MCF 10A (cell line): ENCODE data around the gene CRYBG1. TPM values are rescaled to one million over a fixed set of nuclear protein-coding genes. Genes with fewer than 3 reads are reported as not detected.

ENCODE experiments used
- BruUV-seq: library from RNA; stranded (reverse); fragments of 400-500 nt; replicated peaks from 2 replicates; lab custom pipeline; 2021; lab: Mats Ljungman, UMichigan
- CTCF ChIA-PET: fragments of 300-600 bp; sonication (Branson Sonifier 250); formaldehyde crosslinking; extraction: SDS; loops from one replicate; lab custom pipeline; 2021; ENCODE audit warnings: antibody characterized with exemption, inconsistent platforms; lab: Yijun Ruan, JAX
- POLR2A ChIA-PET: fragments of 300-600, 350-650 bp; sonication (Branson Sonifier 250); formaldehyde crosslinking; extraction: SDS; loops from one replicate; lab custom pipeline; 2020; ENCODE audit warnings: antibody characterized with exemption, inconsistent platforms; lab: Yijun Ruan, JAX
- DNase-seq: peaks from one replicate; pipeline ENCODE4 v3.0.0-alpha.2; 2018; ENCODE audit not compliant: unreplicated experiment
- H3K27ac Mint-ChIP-seq: one replicate; pipeline ENCODE4 v1.8.0; 2022; ENCODE audit warnings: mild to moderate bottlenecking, low read depth, mixed read lengths; ENCODE audit not compliant: unreplicated experiment
- H3K27me3 Mint-ChIP-seq: one replicate; pipeline ENCODE4 v1.8.0; 2022; ENCODE audit warnings: mixed read lengths; ENCODE audit not compliant: insufficient read depth, unreplicated experiment
- H3K36me3 Mint-ChIP-seq: one replicate; pipeline ENCODE4 v1.8.0; 2022; ENCODE audit warnings: mild to moderate bottlenecking, moderate library complexity, mixed read lengths; ENCODE audit not compliant: insufficient read depth, unreplicated experiment
- H3K4me1 Mint-ChIP-seq: one replicate; pipeline ENCODE4 v1.8.0; 2022; ENCODE audit warnings: mixed read lengths; ENCODE audit not compliant: insufficient read depth, unreplicated experiment
- H3K4me3 Mint-ChIP-seq: one replicate; pipeline ENCODE4 v1.8.0; 2022; ENCODE audit warnings: mild to moderate bottlenecking, moderate library complexity, mixed read lengths; ENCODE audit not compliant: unreplicated experiment
- H3K9me3 Mint-ChIP-seq: one replicate; pipeline ENCODE4 v1.8.0; 2022; ENCODE audit warnings: mixed read lengths; ENCODE audit not compliant: unreplicated experiment
- intact Hi-C: fragments of 100-400 bp; cut with micrococcal nuclease; formaldehyde crosslinking; loops from 2 replicates; pipeline ENCODE4 v1.14.1; 2022
- total RNA-seq: library from RNA; stranded (reverse); gene quantifications from 2 replicates; pipeline ENCODE4 v1.2.3, GENCODE V29; 2022
- TF ChIP-seq, protein P1 (sequence below): fragments of 200-600 bp; IDR thresholded peaks from one replicate; pipeline ENCODE4 v1.8.0; 2022; ENCODE audit warnings: antibody characterized with exemption, mild to moderate bottlenecking; ENCODE audit not compliant: unreplicated experiment

The CRYBG1 gene
- total RNA-seq, 1 experiment from 2014 or later = 45.3 TPM

DNA sequence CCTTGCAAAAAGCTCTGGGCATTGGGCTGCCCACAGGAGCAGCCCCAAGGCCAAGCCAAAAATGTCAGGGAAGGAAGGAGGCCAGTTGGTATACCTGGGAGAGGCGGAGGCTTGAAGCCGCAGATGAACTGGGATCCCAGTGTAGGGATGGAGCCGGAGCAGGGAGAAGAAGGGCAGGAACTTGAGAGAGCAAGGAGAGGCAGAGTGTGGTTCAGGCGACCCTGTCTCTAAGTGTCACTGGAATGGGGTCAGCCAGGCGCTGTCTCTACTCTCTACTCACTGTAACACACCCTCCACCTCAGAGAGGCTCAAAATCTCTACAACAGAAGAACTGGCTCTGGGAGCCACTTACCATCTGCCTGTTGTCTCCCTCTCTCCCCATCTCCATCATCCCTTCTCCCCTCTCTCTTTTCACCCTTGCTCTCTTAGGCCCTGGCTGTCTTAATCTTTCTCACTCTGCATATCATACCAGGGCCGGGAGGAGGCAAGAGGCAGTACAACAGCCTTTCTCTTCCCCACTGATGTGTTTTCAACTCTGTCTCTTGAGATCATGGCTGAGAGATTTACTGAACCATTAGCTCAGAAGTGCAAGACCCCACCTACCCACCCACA is 93.3 kb downstream of the CRYBG1 start:
- Mint-ChIP-seq H3K27ac (no peak overlapping the region), H3K27me3 (no peaks in the 10 kb centered on the region), H3K4me3 (no peak overlapping the region), H3K36me3 (no peaks in the 10 kb centered on the region), H3K4me1 (peaks cover 25% of the 10 kb centered on the region), H3K9me3 (no peaks in the 10 kb centered on the region)
- TF ChIP-seq, protein P1, sequence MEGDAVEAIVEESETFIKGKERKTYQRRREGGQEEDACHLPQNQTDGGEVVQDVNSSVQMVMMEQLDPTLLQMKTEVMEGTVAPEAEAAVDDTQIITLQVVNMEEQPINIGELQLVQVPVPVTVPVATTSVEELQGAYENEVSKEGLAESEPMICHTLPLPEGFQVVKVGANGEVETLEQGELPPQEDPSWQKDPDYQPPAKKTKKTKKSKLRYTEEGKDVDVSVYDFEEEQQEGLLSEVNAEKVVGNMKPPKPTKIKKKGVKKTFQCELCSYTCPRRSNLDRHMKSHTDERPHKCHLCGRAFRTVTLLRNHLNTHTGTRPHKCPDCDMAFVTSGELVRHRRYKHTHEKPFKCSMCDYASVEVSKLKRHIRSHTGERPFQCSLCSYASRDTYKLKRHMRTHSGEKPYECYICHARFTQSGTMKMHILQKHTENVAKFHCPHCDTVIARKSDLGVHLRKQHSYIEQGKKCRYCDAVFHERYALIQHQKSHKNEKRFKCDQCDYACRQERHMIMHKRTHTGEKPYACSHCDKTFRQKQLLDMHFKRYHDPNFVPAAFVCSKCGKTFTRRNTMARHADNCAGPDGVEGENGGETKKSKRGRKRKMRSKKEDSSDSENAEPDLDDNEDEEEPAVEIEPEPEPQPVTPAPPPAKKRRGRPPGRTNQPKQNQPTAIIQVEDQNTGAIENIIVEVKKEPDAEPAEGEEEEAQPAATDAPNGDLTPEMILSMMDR = no peak
- ChIA-PET CTCF (interaction anchor here (0.6 to 16.1 kb wide), 7 partner anchors 9 to 1316 kb away, joined by 3 to 404 read pairs (median 3); no protein-coding TSS in a partner anchor), POLR2A (interaction anchor here (2.0 to 7.6 kb wide), 2 partner anchors 42 to 58 kb away, joined by 9 to 93 read pairs; no protein-coding TSS in a partner anchor)
- intact Hi-C loops = no loop called here
- BruUV-seq = no TSS peak
- no peak for DNase-seq

DNA sequence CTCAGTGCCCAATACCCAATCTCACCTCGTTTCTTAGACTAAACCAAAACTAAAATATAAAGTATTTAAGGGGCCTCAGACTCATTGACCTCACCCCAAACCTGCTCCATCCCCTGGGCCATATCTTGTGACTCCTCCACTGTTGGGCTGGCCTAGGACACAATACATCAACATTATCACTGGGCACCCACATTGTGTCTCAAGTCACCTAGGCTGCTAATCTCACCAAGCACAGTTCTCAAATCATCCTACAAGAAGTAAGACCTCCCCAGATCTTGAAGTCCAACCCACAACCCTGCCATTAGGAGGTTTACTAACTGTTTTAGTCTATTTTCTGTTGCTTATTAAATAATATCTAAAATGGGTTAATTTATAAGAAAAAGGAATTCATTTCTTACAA is 96.2 kb downstream of the CRYBG1 start:
- BruUV-seq = no TSS peak
- CTCF ChIA-PET = interaction anchor here (0.6 kb wide), 1 partner anchor 722 kb away, joined by 3 read pairs; no protein-coding TSS in a partner anchor
- TF ChIP-seq, protein P1 = no peak
- H3K9me3 Mint-ChIP-seq = no peaks in the 10 kb centered on the region
- intact Hi-C loops = no loop called here
- no peaks in the 10 kb centered on the region for H3K27me3 Mint-ChIP-seq
- POLR2A ChIA-PET = no interaction called here
- no peak overlapping the region for H3K27ac Mint-ChIP-seq
- peaks cover 6% of the 10 kb centered on the region for H3K4me1 Mint-ChIP-seq
- no peak for DNase-seq
- H3K36me3 Mint-ChIP-seq = no peaks in the 10 kb centered on the region
- H3K4me3 Mint-ChIP-seq = no peak overlapping the region

DNA sequence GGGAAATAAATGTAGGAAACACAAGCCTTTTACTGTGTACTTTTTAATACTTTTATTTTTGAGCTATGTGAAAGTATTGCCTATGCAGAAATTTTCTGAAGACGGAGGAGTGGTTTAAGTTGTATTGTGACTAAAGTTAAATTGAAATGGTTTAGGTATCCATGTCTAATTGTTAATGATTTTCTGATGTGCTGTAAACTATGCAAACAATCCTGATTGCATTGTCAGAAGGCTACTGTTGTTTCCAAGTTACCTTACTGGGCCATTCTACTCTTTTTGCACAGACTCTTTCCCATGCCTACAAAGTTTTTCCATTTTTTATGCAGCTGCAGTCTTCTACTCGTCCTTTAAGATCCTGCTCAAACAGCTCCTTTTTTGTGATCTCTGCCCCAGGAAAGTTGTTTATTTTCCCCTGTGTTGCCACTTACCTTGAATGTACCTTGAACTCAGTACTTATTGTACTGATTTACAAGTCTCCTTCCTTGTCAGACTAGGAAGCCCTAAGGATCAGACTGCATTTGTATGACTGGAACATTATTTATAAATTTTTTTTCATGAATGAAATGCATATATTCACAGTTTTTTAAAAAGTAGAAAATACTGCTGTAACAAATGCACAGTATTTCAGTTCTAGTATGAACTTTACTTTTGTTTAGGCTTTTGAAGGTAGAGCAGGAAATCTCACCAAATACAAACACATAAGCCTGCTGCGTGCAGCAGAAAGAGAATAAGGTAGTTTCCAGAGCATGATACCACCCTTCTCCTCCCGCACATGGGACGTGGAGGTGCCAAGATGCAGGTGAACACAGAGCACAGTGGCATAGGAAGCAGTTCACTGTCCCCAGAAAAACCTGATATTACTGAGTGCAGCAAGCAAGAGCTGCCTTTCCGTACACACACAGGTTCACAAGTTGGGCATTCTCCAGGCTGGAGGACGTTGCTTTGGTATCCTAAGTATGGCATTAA is 97.8 kb downstream of the CRYBG1 start:
- no TSS peak for BruUV-seq
- TF ChIP-seq, protein P1 = no peak
- POLR2A ChIA-PET = interaction anchor here (0.5 to 0.8 kb wide), 4 partner anchors 53 to 752 kb away, joined by 3 read pairs; no protein-coding TSS in a partner anchor
- H3K4me1 Mint-ChIP-seq = peaks cover 6% of the 10 kb centered on the region
- no peaks in the 10 kb centered on the region for H3K36me3 Mint-ChIP-seq
- H3K27me3 Mint-ChIP-seq = no peaks in the 10 kb centered on the region
- intact Hi-C loops = no loop called here
- H3K27ac Mint-ChIP-seq = no peak overlapping the region
- H3K9me3 Mint-ChIP-seq = no peaks in the 10 kb centered on the region
- no peak overlapping the region for H3K4me3 Mint-ChIP-seq
- no peak for DNase-seq
- CTCF ChIA-PET = interaction anchor here (0.6 to 1.6 kb wide), 5 partner anchors 13 to 539 kb away, joined by 3 to 9 read pairs (median 3); no protein-coding TSS in a partner anchor

DNA sequence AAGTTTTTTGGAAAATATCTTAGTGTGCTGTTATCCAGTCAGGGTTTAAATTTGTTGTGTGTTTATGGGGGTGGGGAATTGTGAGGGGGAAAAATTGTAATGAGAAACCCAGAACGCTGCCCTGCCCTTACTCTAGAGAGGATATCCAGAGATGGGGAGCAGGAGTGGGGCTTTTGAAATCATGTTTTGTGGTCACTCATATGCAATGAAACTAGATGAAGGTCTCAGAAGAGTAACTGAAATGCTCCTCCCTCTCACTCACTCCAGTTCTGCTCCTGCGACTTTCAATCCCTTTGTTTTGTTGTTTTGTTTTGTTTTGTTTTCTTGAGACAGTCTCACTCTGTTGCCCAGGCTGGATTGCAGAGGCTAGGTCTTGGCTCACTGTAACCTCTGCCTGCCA is 100.0 kb downstream of the CRYBG1 start:
- H3K27ac Mint-ChIP-seq = no peak overlapping the region
- no peaks in the 10 kb centered on the region for H3K27me3 Mint-ChIP-seq
- BruUV-seq = no TSS peak

More for the DNA sequence above, 100.0 kb downstream of the CRYBG1 start:
- no peak for DNase-seq
- no peaks in the 10 kb centered on the region for H3K9me3 Mint-ChIP-seq
- intact Hi-C loops = no loop called here
- CTCF ChIA-PET = interaction anchor here (0.7 to 1.0 kb wide), 2 partner anchors 13 to 19 kb away, joined by 3 read pairs; no protein-coding TSS in a partner anchor
- H3K36me3 Mint-ChIP-seq = no peaks in the 10 kb centered on the region
- TF ChIP-seq, protein P1 = no peak
- H3K4me1 Mint-ChIP-seq = no peaks in the 10 kb centered on the region
- POLR2A ChIA-PET = interaction anchor here (1.5 to 1.6 kb wide), 2 partner anchors 12 to 65 kb away, joined by 4 to 7 read pairs; no protein-coding TSS in a partner anchor
- no peak overlapping the region for H3K4me3 Mint-ChIP-seq
